ENCODE data around the gene UPB1.

GRCh38 chr22:24516301-24516737, 21.2 kb downstream of the UPB1 start:
- TF ChIP-seq CTCF (IDR thresholded peaks at IDR 0.05) (no peak), POLR2AphosphoS5 (IDR thresholded peaks at IDR 0.05) (no peak)

All from breast epithelium (tissue), 3 donors.